HG02763 (cell line): ENCODE data around the gene PIGV.
"Not testable (repeated sequence)": the region's sequence is repeated elsewhere in the genome, so short reads cannot be mapped to it uniquely, and the experiment has no call there.

ENCODE experiments used
- ATAC-seq: cut with Tn5 transposase; IDR thresholded peaks from one replicate; pipeline ENCODE4 v1.9.1; 2021; ENCODE audit warnings: mild to moderate bottlenecking, moderate library complexity; ENCODE audit not compliant: unreplicated experiment

Gene PIGV

DNA sequence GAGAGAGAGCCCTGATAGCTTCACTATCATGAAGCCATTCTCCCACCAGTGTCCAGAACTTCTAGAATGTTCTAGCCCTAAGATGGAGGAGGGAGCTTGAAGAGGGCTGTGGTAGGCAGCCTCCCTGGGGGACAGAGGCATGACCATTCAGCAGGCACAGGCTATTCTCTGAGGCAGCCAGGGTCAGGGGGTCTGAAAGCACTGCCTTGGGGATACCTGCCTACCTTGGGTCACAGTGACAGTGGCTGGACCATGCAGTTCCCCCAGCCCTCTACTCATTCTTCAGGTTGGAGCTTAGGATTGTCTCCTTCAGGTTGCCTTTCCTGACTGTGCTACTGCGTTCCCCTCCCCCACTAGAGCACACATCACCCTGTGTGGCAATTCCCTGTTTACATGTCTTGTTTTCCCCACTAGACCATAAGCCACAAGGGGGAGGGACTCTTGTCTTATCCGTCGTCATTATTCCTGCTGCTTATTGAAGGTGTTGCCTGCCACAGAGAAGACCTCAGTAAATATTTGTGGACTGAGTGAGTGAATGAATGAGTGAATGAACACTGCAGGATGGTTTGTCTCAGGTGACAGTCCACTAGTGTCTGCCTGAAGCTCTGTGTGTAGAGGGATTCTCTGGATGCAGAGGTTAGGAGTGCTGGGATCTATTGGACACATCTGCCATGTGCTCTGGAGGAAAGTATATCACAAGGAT is 43.9 kb downstream of the PIGV start:
- ATAC-seq, result no peak

DNA sequence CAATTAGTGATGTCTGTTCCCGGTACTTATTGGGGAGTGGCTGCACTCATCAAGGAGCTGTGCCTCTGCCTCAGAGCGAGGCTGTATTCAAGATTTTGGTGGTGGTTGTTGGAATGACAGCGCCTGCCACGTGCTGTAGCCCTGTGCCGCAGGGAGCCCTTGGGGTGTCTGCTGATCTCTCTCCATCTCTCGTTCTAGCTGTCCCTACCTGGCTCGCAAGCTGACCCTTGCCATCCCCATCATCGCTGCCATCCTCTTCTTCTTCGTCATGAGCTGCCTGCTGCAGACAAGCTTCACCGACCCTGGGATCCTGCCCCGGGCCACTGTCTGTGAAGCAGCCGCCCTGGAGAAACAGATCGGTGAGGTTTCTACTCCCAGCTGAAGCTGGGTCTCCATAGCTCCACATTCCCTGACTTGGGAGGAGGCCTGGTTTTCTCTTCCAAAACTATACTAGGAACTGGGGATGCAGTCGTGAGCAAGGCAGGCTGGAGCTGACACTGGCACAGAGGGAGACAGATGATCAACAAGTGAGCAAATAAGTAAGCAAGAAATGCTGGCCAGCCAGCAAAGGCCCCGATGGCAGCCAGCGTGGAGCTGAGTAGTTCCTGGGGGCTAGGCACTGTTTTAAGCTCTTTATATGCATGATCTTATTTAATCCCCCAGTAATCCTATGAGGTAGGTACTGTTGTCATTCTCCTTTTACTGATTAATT is 44.7 kb downstream of the PIGV start:
- no peak for ATAC-seq

DNA sequence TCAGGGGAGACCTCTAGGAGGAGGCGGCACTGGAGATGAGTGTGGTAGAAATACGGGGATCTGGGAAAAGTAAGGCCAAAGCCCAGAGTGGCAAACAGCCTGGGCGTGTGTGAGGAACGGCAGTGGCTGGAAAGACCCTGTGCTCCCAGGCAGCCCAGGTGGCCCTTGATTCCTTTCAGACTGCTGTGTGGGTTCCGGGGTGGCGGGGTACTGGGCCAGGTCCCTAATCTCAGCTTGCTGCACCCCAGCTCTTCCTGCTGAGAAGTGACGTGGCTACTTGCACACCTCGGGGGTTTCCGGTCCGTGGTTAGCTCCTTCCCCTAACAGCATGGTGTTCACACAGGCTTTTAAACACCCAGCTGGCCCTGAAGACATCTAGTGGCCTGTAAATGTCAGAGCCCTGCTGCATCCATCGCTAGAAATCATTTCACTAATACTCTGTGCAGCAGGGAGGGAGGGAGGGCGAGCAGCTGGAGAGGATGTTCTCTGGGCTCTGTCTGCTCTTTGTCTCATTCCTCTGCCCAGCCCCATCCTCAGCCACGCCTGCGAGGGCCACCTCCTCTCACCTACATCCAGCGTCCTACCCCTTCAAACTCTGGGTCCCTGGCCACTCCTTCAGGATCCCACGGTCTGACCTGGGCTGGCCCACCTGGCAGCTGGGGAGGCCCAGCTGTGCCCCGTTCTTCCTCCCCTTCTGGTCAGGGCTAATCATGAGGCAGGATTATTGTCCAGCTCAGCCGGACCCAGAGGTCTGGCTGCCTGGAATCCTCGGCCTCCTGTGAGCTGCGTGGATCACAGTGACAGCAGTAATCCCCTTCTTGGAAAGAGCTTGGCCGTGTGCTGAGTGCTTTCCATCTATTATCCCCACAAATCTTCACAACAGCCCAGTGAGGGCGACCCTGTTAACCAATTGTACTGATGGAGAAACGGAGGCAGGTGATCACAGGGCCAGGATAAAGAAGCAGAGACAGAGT is 46.0 kb downstream of the PIGV start:
- peak; percentile 77 for ATAC-seq

DNA sequence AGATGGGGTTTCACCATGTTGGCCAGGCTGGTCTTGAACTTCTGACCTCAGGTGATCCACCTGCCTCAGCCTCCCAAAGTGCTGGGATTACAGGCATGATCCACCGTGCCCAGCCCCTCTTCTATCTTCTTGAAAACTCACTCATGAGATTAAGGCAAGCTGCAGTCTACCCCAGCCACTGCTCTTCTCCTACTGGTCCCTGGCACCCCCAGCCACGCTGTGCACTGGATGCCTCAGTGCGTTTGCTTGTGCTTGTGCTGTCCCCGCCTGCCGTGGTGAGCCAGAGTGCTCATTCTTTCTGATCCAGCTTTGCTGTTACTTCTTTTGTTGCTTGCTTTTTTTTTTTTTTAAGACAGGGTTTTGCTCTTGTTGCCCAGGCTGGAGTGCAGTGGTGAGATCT is 49.9 kb downstream of the PIGV start:
- not testable (repeated sequence) for ATAC-seq

DNA sequence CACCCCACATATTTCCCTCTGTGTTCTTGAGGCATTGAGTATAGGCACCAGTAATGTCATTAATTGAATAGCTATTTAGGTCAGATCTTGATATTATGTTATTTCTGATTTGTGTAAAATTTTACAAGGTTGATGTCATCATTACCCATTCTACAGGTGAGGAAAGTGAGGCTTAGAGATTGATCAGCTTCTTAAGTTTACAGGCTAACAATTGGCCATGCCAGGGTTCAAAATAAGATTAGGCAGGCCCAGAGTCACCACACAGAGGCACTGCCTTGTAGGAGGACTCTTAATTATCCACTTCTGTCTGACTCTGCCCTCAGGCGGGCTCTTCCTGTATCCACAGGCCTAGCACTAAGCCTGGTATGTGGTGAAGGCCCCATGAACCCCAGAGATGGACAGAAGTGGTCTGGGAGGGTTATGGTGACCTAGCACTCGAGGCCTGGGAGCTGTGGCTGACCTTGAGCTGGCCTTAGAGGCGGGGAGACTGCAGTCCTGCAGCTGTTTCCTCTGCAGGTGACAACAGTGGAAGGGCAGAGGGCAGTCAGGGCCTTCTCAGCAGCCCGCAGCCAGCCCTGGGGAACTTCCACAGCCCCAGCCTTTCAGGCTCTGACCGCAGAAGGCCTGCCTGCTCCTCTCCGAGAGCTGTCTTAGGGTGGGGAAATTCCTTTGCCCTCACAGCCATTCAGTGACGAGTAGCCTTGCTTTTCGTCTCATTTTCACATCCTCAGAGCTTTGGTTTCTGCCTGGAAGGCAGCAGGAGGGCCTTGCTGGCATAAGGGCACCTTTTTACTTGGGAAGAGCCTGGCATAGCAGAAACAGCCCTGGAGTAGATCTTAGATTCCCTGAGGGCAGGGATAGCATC is 51.0 kb downstream of the PIGV start:
- ATAC-seq, result peak; percentile 83

DNA sequence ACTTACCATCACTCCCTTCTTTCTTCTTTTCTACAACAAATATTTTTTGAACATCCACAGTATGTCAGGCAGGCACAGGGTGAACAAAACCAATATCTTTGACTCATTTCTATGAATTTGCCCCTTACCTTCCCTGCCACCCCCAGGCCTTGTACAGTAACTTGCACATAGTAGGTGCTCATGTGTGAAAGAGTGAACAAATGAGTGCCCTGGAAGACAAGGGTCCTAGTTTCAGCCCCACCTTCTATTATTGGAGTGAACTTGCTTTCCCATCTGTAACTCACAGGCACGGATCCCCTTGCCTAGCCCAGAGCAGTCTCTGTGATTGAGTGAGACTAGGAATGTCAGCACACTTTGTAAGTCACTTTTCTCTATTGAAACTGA is 51.6 kb downstream of the PIGV start:
- no peak for ATAC-seq

DNA sequence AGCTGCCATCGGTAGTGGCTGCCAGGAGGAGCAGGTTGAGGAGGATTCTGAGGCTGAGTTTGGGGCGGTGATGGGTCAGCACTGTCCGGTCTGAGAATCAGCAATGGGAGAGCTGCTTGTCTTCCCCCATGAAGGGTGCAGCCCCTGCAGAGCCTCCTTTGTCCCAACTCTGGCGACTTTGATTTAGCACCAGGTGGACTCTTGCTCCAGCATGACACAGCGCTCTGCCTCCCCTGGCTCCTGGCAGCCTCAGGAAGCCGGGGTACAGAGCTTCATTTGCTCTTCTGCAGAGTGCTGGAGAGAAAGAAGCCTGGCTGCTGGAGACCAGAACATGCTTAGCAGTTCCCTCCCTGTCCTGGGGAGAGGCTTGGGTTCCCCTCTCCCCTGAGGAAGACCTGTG is 52.0 kb downstream of the PIGV start:
- no peak for ATAC-seq

DNA sequence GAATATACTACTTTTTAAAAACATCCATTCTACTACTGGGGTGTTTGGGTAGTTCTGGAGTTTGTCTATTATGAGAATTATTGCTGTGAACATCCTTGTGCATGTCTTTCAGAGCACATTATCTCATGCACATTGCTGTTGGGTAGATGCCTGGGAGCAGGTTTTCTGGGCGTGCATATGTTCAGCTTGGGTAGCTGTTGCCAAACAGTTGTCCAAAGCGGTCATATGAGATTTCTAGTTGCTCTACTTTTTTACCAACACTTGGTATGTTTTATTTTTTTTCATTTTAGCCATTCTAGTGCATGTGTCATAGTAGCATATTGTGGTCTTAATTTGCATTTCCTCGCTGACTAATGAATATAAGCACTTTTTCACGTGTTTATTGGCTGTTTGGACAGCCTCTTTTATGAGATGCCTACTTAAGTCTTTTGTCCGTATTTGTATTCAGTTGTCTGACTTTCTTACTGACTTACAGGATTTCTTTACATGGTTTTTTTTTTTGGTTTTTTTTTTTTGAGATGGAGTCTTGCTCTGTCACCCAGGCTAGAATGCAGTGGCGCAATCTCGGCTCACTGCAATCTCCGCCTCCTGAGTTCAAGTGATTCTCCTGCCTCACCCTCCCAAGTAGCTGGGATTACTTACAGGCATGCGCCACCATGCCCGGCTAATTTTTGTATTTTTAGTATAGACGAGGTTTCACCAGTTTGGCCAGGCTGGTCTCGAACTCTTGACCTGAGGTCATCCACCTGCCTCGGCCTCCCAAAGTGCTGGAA is 56.9 kb downstream of the PIGV start:
- ATAC-seq, result no peak

DNA sequence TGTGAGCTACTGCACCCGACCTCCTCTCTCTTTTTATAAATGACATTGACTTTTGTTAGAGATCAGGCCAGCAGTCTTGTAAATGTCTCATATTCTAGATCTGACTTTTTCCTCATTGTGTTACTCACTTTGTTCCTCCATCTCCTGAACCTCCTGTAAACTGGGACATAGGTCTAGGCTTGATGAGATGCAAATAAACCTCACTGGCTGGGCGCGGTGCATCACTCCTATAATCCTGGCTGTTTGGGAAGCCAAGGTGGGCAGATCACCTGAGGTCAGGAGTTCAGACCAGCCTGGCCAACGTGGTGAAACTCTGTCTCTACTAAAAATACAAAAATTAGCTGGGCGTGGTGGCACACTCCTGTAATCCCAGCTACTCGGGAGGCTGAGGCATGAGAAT is 60.1 kb downstream of the PIGV start:
- not testable (repeated sequence) for ATAC-seq
